Skeletal muscle tissue (tissue), 4 donors: Measurements from ENCODE around the gene CCL24. TPM values are rescaled to one million over a fixed set of nuclear protein-coding genes. Genes with fewer than 3 reads are reported as not detected.
"Not testable (repeated sequence)": the region's sequence is repeated elsewhere in the genome, so short reads cannot be mapped to it uniquely, and the experiment has no call there.

Experiments
- H3K27ac ChIP-seq: one replicate; pipeline ENCODE4 v1.7.0; 2013; ENCODE audit warnings: mild to moderate bottlenecking, low read depth, low read length, inconsistent platforms
- H3K27me3 ChIP-seq, 3 donors: one replicate each; pipeline ENCODE4 v1.7.0; 2013; ENCODE audit warnings: low read length in 3 of 3; ENCODE audit not compliant: control insufficient read depth in 3 of 3, insufficient read depth in 3 of 3
- H3K36me3 ChIP-seq, 3 donors: one replicate each; pipeline ENCODE4 v1.7.0; 2013; ENCODE audit warnings: low read length in 3 of 3; ENCODE audit not compliant: control insufficient read depth in 3 of 3, insufficient read depth in 3 of 3
- H3K4me1 ChIP-seq, 3 donors: one replicate each; pipeline ENCODE4 v1.7.0; 2013; ENCODE audit warnings: low read length in 3 of 3, mild to moderate bottlenecking in 3 of 3; ENCODE audit not compliant: control insufficient read depth in 3 of 3, insufficient read depth in 3 of 3
- H3K4me3 ChIP-seq, 3 donors: one replicate each; pipeline ENCODE4 v1.7.0; 2013; ENCODE audit warnings: low read length in 3 of 3
- H3K9ac ChIP-seq, 3 donors: one replicate each; pipeline ENCODE4 v1.7.0; 2013; ENCODE audit warnings: low read length in 3 of 3, mild to moderate bottlenecking in 3 of 3, moderate library complexity in 2 of 3, low read depth in 1 of 3
- H3K9me3 ChIP-seq, 3 donors: one replicate each; pipeline ENCODE4 v1.7.0; 2013; ENCODE audit warnings: low read length in 3 of 3; ENCODE audit not compliant: control insufficient read depth in 3 of 3
- total RNA-seq: library from RNA; depleted of rRNA; stranded (reverse); fragments of >200 nt; gene quantifications from one replicate; pipeline ENCODE4 v1.2.3, GENCODE V29; 2014
- donor health status: Osteomylitis.

The CCL24 gene
- total RNA-seq: not detected

- H3K27me3 ChIP-seq: peaks cover 0 to 9% (median 3%) of the 10 kb centered on the region in 3 donors
- no peak within 1 kb of the TSS for H3K4me3 ChIP-seq
- H3K9ac ChIP-seq: no peak within 1 kb of the TSS
- H3K27ac ChIP-seq: no peak within 1 kb of the TSS
- H3K9me3 ChIP-seq: no peaks in the 10 kb centered on the region
- no peaks in the 10 kb centered on the region for H3K4me1 ChIP-seq
- H3K36me3 ChIP-seq: no peaks in the 10 kb centered on the region
Observed at GRCh38 chr7:75813781-75814236, at the start of gene CCL24. TSS of gene CCL24 (minus strand) at chr7:75813806. CDS start at chr7:75813715, 91 bp downstream.

- Histone ChIP-seq H3K27me3 (peaks cover 0 to 3% (median 0%) of the 10 kb centered on the region in 3 donors), H3K36me3 (no peaks in the 10 kb centered on the region), H3K4me1 (peaks cover 6 to 9% (median 6%) of the 10 kb centered on the region in 3 donors), H3K9ac (no peak overlapping the region), H3K27ac (no peak overlapping the region), H3K4me3 (no peak overlapping the region), H3K9me3 (no peaks in the 10 kb centered on the region)
Observed at GRCh38 chr7:75861636-75862035, 48.0 kb upstream of the CCL24 start.

GRCh38 chr7:75858410-75858809 is 44.8 kb upstream of the CCL24 start:
- H3K27ac ChIP-seq: no peak overlapping the region
- peaks cover 0 to 3% (median 0%) of the 10 kb centered on the region in 3 donors for H3K4me1 ChIP-seq
- H3K9me3 ChIP-seq: no peaks in the 10 kb centered on the region
- H3K27me3 ChIP-seq: no peaks in the 10 kb centered on the region
- no peaks in the 10 kb centered on the region for H3K36me3 ChIP-seq
- H3K9ac ChIP-seq: no peak overlapping the region
- H3K4me3 ChIP-seq: no peak overlapping the region

- no peak overlapping the region for H3K27ac ChIP-seq
Observed at GRCh38 chr7:75856536-75856935, 42.9 kb upstream of the CCL24 start.

GRCh38 chr7:75854813-75855345 is 41.3 kb upstream of the CCL24 start:
- H3K4me3 ChIP-seq, H3K9ac ChIP-seq, H3K9me3 ChIP-seq, H3K4me1 ChIP-seq, H3K27me3 ChIP-seq, H3K36me3 ChIP-seq, H3K27ac ChIP-seq: not testable (repeated sequence)

More at GRCh38 chr7:75856536-75856935, 42.9 kb upstream of the CCL24 start:
- Histone ChIP-seq H3K4me3 (no peak overlapping the region), H3K9ac (no peak overlapping the region), H3K27me3 (no peaks in the 10 kb centered on the region), H3K9me3 (no peaks in the 10 kb centered on the region), H3K36me3 (no peaks in the 10 kb centered on the region), H3K4me1 (peaks cover 0 to 2% (median 0%) of the 10 kb centered on the region in 3 donors)

GRCh38 chr7:75854233-75854632 is 40.6 kb upstream of the CCL24 start:
- no peaks in the 10 kb centered on the region for H3K9me3 ChIP-seq
- H3K27ac ChIP-seq: no peak overlapping the region
- no peak overlapping the region for H3K9ac ChIP-seq
- H3K4me1 ChIP-seq: no peaks in the 10 kb centered on the region
- H3K4me3 ChIP-seq: no peak overlapping the region
- no peaks in the 10 kb centered on the region for H3K36me3 ChIP-seq
- no peaks in the 10 kb centered on the region for H3K27me3 ChIP-seq

- Histone ChIP-seq H3K4me1 (no peaks in the 10 kb centered on the region), H3K9me3 (no peaks in the 10 kb centered on the region), H3K4me3 (no peak overlapping the region), H3K36me3 (no peaks in the 10 kb centered on the region), H3K9ac (no peak overlapping the region), H3K27ac (no peak overlapping the region), H3K27me3 (no peaks in the 10 kb centered on the region)
Observed at GRCh38 chr7:75850235-75850634, 36.6 kb upstream of the CCL24 start.

- Histone ChIP-seq H3K9me3 (no peaks in the 10 kb centered on the region), H3K4me3 (no peak overlapping the region), H3K27me3 (no peaks in the 10 kb centered on the region), H3K9ac (no peak overlapping the region), H3K4me1 (no peaks in the 10 kb centered on the region), H3K36me3 (no peaks in the 10 kb centered on the region), H3K27ac (no peak overlapping the region)
Observed at GRCh38 chr7:75849573-75849972, 36.0 kb upstream of the CCL24 start.

- Histone ChIP-seq H3K4me3 (no peak overlapping the region), H3K27ac (no peak overlapping the region), H3K9ac (no peak overlapping the region), H3K4me1 (peaks cover 0 to 4% (median 0%) of the 10 kb centered on the region in 3 donors), H3K9me3 (no peaks in the 10 kb centered on the region), H3K27me3 (no peaks in the 10 kb centered on the region), H3K36me3 (no peaks in the 10 kb centered on the region)
Observed at GRCh38 chr7:75847707-75848106, 34.1 kb upstream of the CCL24 start.

- not testable (repeated sequence) for H3K9ac ChIP-seq, H3K27me3 ChIP-seq, H3K4me1 ChIP-seq, H3K36me3 ChIP-seq, H3K9me3 ChIP-seq, H3K27ac ChIP-seq, H3K4me3 ChIP-seq
Observed at GRCh38 chr7:75845132-75845531, 31.5 kb upstream of the CCL24 start.
